GM12801 (cell line): ENCODE results near the gene USP17L5.
"Not testable (repeated sequence)": the region's sequence is repeated elsewhere in the genome, so short reads cannot be mapped to it uniquely, and the experiment has no call there.

Experiments
- CTCF ChIP-seq: IDR thresholded peaks from one replicate; pipeline ENCODE4 v1.5.1; 2011; ENCODE audit warnings: control low read depth; ENCODE audit not compliant: insufficient read length; ENCODE audit errors: extremely low read depth

The USP17L5 gene

GRCh38 chr4:9339103-9339502 lies at the start of gene USP17L5:
USP17L5 (plus strand) TSS chr4:9339403; CDS start chr4:9339403, 0 bp downstream.
- TF ChIP-seq CTCF, result not testable (repeated sequence)

GRCh38 chr4:9324865-9325264 lies 14.3 kb upstream of the USP17L5 start, which contains the start of gene USP17L24:
USP17L24 (plus strand) TSS chr4:9325165; CDS start chr4:9325165, 0 bp downstream.
- TF ChIP-seq CTCF, result not testable (repeated sequence)

- not testable (repeated sequence) for TF ChIP-seq CTCF
These were observed 9.6 kb upstream of the USP17L5 start, which contains the start of gene USP17L25 for GRCh38 chr4:9329611-9330010. USP17L25 (plus strand) TSS chr4:9329911; CDS start chr4:9329911, 0 bp downstream.

- TF ChIP-seq CTCF, result not testable (repeated sequence)
These were observed 4.8 kb upstream of the USP17L5 start, which contains the start of gene USP17L26 for GRCh38 chr4:9334358-9334757. USP17L26 (plus strand) TSS chr4:9334658; CDS start chr4:9334658, 0 bp downstream.

- not testable (repeated sequence) for TF ChIP-seq CTCF
These were observed 4.6 kb downstream of the USP17L5 start, which contains the start of gene USP17L27 for GRCh38 chr4:9343848-9344247. USP17L27 (plus strand) TSS chr4:9344148; CDS start chr4:9344148, 0 bp downstream.

- not testable (repeated sequence) for TF ChIP-seq CTCF
These were observed 9.4 kb downstream of the USP17L5 start, which contains the start of gene USP17L28 for GRCh38 chr4:9348593-9348992. USP17L28 (plus strand) TSS chr4:9348893; CDS start chr4:9348893, 0 bp downstream.

- not testable (repeated sequence) for TF ChIP-seq CTCF
These were observed 14.1 kb downstream of the USP17L5 start, which contains the start of gene USP17L29 for GRCh38 chr4:9353338-9353737. USP17L29 (plus strand) TSS chr4:9353638; CDS start chr4:9353638, 0 bp downstream.
